K562 (cell line): ENCODE measurements around the gene PRRC2A. TPM values are rescaled to one million over a fixed set of nuclear protein-coding genes. Genes with fewer than 3 reads are reported as not detected.

Source experiments
- ATF1 ChIP-seq, 2 experiments: fragments of 450-650 bp in 1 of 2; IDR thresholded peaks; 2 replicates each; pipeline ENCODE4 v1.6.1; 2016; ENCODE audit warnings: missing compliant biosample characterization in 1 of 2, missing genetic modification characterization in 1 of 2
- CBX2 ChIP-seq: fragments of 200-600 bp; sonication (generic); IDR thresholded peaks from one replicate; pipeline ENCODE4 v1.6.1; 2012; ENCODE audit warnings: mild to moderate bottlenecking, low read length, inconsistent platforms; ENCODE audit not compliant: insufficient read depth, poor library complexity, severe bottlenecking
- CBX3 ChIP-seq, 2 experiments: IDR thresholded peaks; 1 replicate in 1 of 2; 2 replicates in 1 of 2; pipeline ENCODE4 v1.6.1; 2012; ENCODE audit warnings: inconsistent platforms in 2 of 2, low read length in 2 of 2, borderline replicate concordance in 1 of 2, control low read depth in 1 of 2
- CXXC5 ChIP-seq: fragments of 250-450 bp; sonication (Bioruptor Pico); IDR thresholded peaks from 2 replicates; pipeline ENCODE4 v1.8.0; 2022; ENCODE audit warnings: inconsistent platforms, mild to moderate bottlenecking, moderate library complexity
- GTF2A2 ChIP-seq: IDR thresholded peaks from 2 replicates; pipeline ENCODE4 v1.6.1; 2016; ENCODE audit warnings: mild to moderate bottlenecking, missing genetic modification characterization, missing compliant biosample characterization
- KAT7 ChIP-seq: sonication (generic); formaldehyde crosslinking; IDR thresholded peaks from 2 replicates; pipeline ENCODE4 v1.8.0; 2022; ENCODE audit warnings: missing genetic modification reagents, mild to moderate bottlenecking, borderline replicate concordance
- KLF1 ChIP-seq: fragments of 450-650 bp; IDR thresholded peaks from 2 replicates; pipeline ENCODE4 v1.6.1; 2016; ENCODE audit warnings: missing genetic modification characterization, missing compliant biosample characterization
- KLF6 ChIP-seq: fragments of 250-450 bp; sonication (Bioruptor Pico); IDR thresholded peaks from 2 replicates; pipeline ENCODE4 v1.4.0; 2020; ENCODE audit warnings: mild to moderate bottlenecking, moderate library complexity, borderline replicate concordance
- NCOA1 ChIP-seq: fragments of 450-650 bp; IDR thresholded peaks from 2 replicates; pipeline ENCODE4 v1.6.1; 2016; ENCODE audit warnings: low read depth
- RREB1 ChIP-seq: fragments of 250-450 bp; sonication (Bioruptor Pico); IDR thresholded peaks from 2 replicates; pipeline ENCODE4 v1.4.0; 2020
- SMAD2 ChIP-seq: fragments of 150-350 bp; IDR thresholded peaks from 2 replicates; pipeline ENCODE4 v1.6.1; 2014; ENCODE audit warnings: low read depth, mild to moderate bottlenecking, low read length
- SNIP1 ChIP-seq: fragments of 450-650 bp; IDR thresholded peaks from 2 replicates; pipeline ENCODE4 v1.7.1; 2017; ENCODE audit warnings: low read depth, mild to moderate bottlenecking
- SP2 ChIP-seq: IDR thresholded peaks from 2 replicates; pipeline ENCODE4 v1.6.1; 2011; ENCODE audit warnings: mild to moderate bottlenecking, low read depth, low read length, moderate library complexity; ENCODE audit not compliant: poor library complexity, severe bottlenecking; ENCODE audit errors: extremely low read depth
- SREBF2 ChIP-seq: sonication (generic); formaldehyde crosslinking; IDR thresholded peaks from 2 replicates; pipeline ENCODE4 v1.4.0; 2020; ENCODE audit warnings: mild to moderate bottlenecking, missing genetic modification reagents
- XRCC3 ChIP-seq: fragments of 450-650 bp; IDR thresholded peaks from 2 replicates; pipeline ENCODE4 v1.6.1; 2017; ENCODE audit warnings: mild to moderate bottlenecking, moderate library complexity
- ZNF140 ChIP-seq: fragments of 250-450 bp; sonication (Bioruptor Pico); IDR thresholded peaks from 2 replicates; pipeline ENCODE4 v1.8.0; 2021; ENCODE audit warnings: moderate library complexity, mild to moderate bottlenecking, inconsistent platforms
- ZNF24 ChIP-seq: fragments of 450-650 bp; IDR thresholded peaks from 2 replicates; pipeline ENCODE4 v1.6.1; 2016
- ZNF586 ChIP-seq: fragments of 450-650 bp; formaldehyde crosslinking; conservative IDR thresholded peaks from 2 replicates; pipeline ENCODE4 v1.4.0; 2020; ENCODE audit warnings: mild to moderate bottlenecking, moderate library complexity
- ZNF830 ChIP-seq: fragments of 250-450 bp; sonication (Bioruptor Pico); IDR thresholded peaks from 2 replicates; pipeline ENCODE4 v1.5.0; 2021; ENCODE audit warnings: mild to moderate bottlenecking
- ZZZ3 ChIP-seq: fragments of 450-650 bp; IDR thresholded peaks from 2 replicates; pipeline ENCODE4 v1.6.1; 2016; ENCODE audit warnings: antibody characterized with exemption, mild to moderate bottlenecking, moderate library complexity
- polyA plus RNA-seq, 8 experiments: library from polyadenylated mRNA; depleted of rRNA in 4 of 8; stranded (reverse) in 5 of 8; unstranded in 3 of 8; fragments of >200 nt; fragmentation: Nextera tagmentation in 2 of 8; fragmentation: Illumina TruSeq in 1 of 8; extraction: Ambion mirVana in 2 of 8; extraction: Trizol in 1 of 8; gene quantifications; 2 replicates each; pipeline versions ENCODE4 v1.2.1 to v1.2.3, GENCODE V29; 2011 to 2014; ENCODE audit warnings: inconsistent platforms in 1 of 8, missing spikeins in 1 of 8
- total RNA-seq, 7 experiments: library from RNA; depleted of rRNA in 6 of 7; stranded (reverse); fragments of >200 nt in 6 of 7; fragmentation: Illumina TruSeq in 2 of 7; extraction: Trizol in 2 of 7; gene quantifications; 2 replicates each; pipeline versions ENCODE4 v1.2.1 to v1.2.3, GENCODE V29; 2011 to 2021; ENCODE audit warnings: low replicate concordance in 1 of 7
- TF ChIP-seq, protein P1 (sequence below): fragments of 150-350 bp; conservative IDR thresholded peaks from 2 replicates; pipeline ENCODE4 v1.6.1; 2014; ENCODE audit warnings: low read length

PRRC2A gene
- total and polyA plus RNA-seq, 9 of the 15 experiments (the other 6 are each of a cell fraction or from before 2014, with no cell fraction given) = 1.0 to 332 (median 63.0) TPM

DNA sequence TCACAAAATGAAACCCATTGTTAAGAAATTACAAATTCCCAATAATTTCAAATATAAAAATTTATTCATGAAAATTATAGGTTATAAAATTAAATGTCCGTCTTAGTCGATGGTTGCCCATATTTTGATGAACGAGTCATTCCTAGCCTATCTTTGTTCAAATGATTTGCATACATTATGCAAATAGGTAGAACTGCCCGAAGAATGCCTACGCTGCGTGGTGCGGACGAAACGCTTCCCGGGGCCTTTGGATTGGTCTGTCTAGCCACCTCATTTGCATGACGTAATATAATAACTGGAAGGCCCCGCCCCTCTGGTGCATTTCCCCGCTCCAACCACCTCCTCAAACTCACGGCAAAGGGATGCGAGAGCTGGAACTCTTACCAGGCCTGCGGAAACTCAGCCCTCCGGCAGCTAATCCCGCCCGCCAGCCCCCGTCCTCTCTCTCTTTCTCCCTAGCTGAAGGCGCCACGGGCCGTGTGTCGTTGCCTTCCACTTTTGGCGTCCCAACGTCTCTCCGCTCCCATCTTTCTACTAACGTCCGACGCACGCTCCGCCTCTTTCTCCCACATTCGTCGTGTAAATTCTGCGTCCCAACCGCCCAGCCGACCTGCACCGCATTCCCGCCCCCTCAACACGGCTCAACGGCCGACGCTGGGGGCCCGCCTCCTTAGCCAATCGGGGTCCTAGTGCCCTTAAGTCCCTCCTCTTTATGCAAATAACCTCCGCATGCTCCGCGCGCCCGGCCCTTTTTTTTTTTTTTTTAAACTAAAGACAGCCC is 520 bp upstream of the PRRC2A start (continued):
- TF ChIP-seq CXXC5 = peak; percentile 98
- TF ChIP-seq GTF2A2 = no peak
- no peak for TF ChIP-seq KLF1 (tag)
- TF ChIP-seq NCOA1 = peak; percentile 86; the same call in 1 of the 2 replicates
- no peak for TF ChIP-seq SNIP1
- no peak for TF ChIP-seq ZNF140 (CRISPR knock-in tag)
- no peak for TF ChIP-seq XRCC3
- no peak for TF ChIP-seq ZNF24
- TF ChIP-seq ZNF830 (CRISPR knock-in tag) = peak; percentile 75; the same call in 1 of the 2 replicates
- TF ChIP-seq KAT7 = no peak
- no peak for TF ChIP-seq ZZZ3
- TF ChIP-seq SP2 = no peak
- peak; percentile 95 for TF ChIP-seq RREB1 (CRISPR knock-in tag)
- TF ChIP-seq CBX3 (IDR thresholded peaks at IDR 0.05; ENCODE audit: borderline replicate concordance in 1 of 2, low read length in 2 of 2) = peak in 1 of 2 experiments; percentile 58; a peak in 1 of 3 replicates
- TF ChIP-seq CBX2 = no peak
- peak; percentile 80; the same call in 1 of the 2 replicates for TF ChIP-seq KLF6
- no peak for TF ChIP-seq SMAD2
- no peak for TF ChIP-seq ZNF586 (CRISPR knock-in tag)
- TF ChIP-seq, protein P1, sequence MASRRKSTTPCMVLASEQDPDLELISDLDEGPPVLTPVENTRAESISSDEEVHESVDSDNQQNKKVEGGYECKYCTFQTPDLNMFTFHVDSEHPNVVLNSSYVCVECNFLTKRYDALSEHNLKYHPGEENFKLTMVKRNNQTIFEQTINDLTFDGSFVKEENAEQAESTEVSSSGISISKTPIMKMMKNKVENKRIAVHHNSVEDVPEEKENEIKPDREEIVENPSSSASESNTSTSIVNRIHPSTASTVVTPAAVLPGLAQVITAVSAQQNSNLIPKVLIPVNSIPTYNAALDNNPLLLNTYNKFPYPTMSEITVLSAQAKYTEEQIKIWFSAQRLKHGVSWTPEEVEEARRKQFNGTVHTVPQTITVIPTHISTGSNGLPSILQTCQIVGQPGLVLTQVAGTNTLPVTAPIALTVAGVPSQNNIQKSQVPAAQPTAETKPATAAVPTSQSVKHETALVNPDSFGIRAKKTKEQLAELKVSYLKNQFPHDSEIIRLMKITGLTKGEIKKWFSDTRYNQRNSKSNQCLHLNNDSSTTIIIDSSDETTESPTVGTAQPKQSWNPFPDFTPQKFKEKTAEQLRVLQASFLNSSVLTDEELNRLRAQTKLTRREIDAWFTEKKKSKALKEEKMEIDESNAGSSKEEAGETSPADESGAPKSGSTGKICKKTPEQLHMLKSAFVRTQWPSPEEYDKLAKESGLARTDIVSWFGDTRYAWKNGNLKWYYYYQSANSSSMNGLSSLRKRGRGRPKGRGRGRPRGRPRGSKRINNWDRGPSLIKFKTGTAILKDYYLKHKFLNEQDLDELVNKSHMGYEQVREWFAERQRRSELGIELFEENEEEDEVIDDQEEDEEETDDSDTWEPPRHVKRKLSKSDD = 0 out of 2 replicates have a peak, but pooled peaks have one; percentile 20
- no peak for TF ChIP-seq SREBF2 (CRISPR knock-in tag)
- TF ChIP-seq ATF1 (CRISPR knock-in tag; IDR thresholded peaks at IDR 0.05) = peak; percentile 81
- TF ChIP-seq ATF1 (tag; IDR thresholded peaks at IDR 0.05) = peak; percentile 98
